Measurements from ENCODE around the gene ACTR3C. TPM values are rescaled to one million over a fixed set of nuclear protein-coding genes. Genes with fewer than 3 reads are reported as not detected.

Gene ACTR3C
- total RNA-seq, 1 donor from 2014 or later, result 0.11 TPM

Other genes starting within 250 kb of the ACTR3C start
- 14.7 TPM for gene LRRC61, start 190 bp downstream of the ACTR3C start, total RNA-seq
- gene RARRES2, start 18.1 kb upstream of the ACTR3C start, total RNA-seq, result 144 TPM
- 123 TPM for gene REPIN1, start 45.3 kb upstream of the ACTR3C start, total RNA-seq
- gene ZNF775, start 55.8 kb upstream of the ACTR3C start, total RNA-seq, result 17.1 TPM
- gene GIMAP8, start 127.1 kb upstream of the ACTR3C start, total RNA-seq, result 28.3 TPM
- 9.4 TPM for gene GIMAP7, start 191.3 kb upstream of the ACTR3C start, total RNA-seq
- 29.5 TPM for gene GIMAP4, start 243.8 kb upstream of the ACTR3C start, total RNA-seq